HEK293 (cell line): ENCODE measurements around the gene ERCC2.

Experiments
- BCL11B ChIP-seq: fragments of 450-650 bp; formaldehyde crosslinking; IDR thresholded peaks from 2 replicates; pipeline ENCODE4 v1.5.1; 2016; ENCODE audit warnings: low read depth, missing biosample characterization, missing genetic modification characterization
- CTCF ChIP-seq: fragments of 450-650 bp; formaldehyde crosslinking; IDR thresholded peaks from 2 replicates; pipeline ENCODE4 v1.5.1; 2016; ENCODE audit warnings: missing biosample characterization, missing genetic modification characterization
- EGR2 ChIP-seq: fragments of 450-650 bp; formaldehyde crosslinking; IDR thresholded peaks from 2 replicates; pipeline ENCODE4 v1.5.1; 2016; ENCODE audit warnings: low read depth, missing biosample characterization, missing genetic modification characterization
- REPIN1 ChIP-seq: fragments of 450-650 bp; formaldehyde crosslinking; IDR thresholded peaks from 2 replicates; pipeline ENCODE4 v1.5.1; 2017; ENCODE audit warnings: missing biosample characterization, missing genetic modification characterization, low read depth
- SP3 ChIP-seq: fragments of 450-650 bp; formaldehyde crosslinking; IDR thresholded peaks from 2 replicates; pipeline ENCODE4 v1.5.1; 2016; ENCODE audit warnings: missing biosample characterization, missing genetic modification characterization
- SP7 ChIP-seq: fragments of 450-650 bp; formaldehyde crosslinking; IDR thresholded peaks from 2 replicates; pipeline ENCODE4 v1.5.1; 2016; ENCODE audit warnings: missing biosample characterization, missing genetic modification characterization
- WT1 ChIP-seq: fragments of 450-650 bp; formaldehyde crosslinking; IDR thresholded peaks from 2 replicates; pipeline ENCODE4 v1.5.1; 2016; ENCODE audit warnings: missing biosample characterization, missing genetic modification characterization
- ZIC2 ChIP-seq: fragments of 450-650 bp; formaldehyde crosslinking; IDR thresholded peaks from 2 replicates; pipeline ENCODE4 v1.5.1; 2016; ENCODE audit warnings: missing biosample characterization, missing genetic modification characterization
- ZNF2 ChIP-seq: fragments of 450-650 bp; formaldehyde crosslinking; IDR thresholded peaks from 2 replicates; pipeline ENCODE4 v1.5.1; 2016; ENCODE audit warnings: missing biosample characterization, missing genetic modification characterization
- ZNF280C ChIP-seq: fragments of 450-650 bp; formaldehyde crosslinking; IDR thresholded peaks from 2 replicates; pipeline ENCODE4 v1.5.1; 2016; ENCODE audit warnings: missing biosample characterization, missing genetic modification characterization
- ZNF335 ChIP-seq: fragments of 450-650 bp; formaldehyde crosslinking; conservative IDR thresholded peaks from 2 replicates; pipeline ENCODE4 v1.5.1; 2016; ENCODE audit warnings: missing biosample characterization, missing genetic modification characterization
- ZNF391 ChIP-seq: fragments of 450-650 bp; formaldehyde crosslinking; IDR thresholded peaks from 2 replicates; pipeline ENCODE4 v1.5.1; 2016; ENCODE audit warnings: low read depth, missing biosample characterization, missing genetic modification characterization, borderline replicate concordance
- ZNF394 ChIP-seq: fragments of 450-650 bp; formaldehyde crosslinking; IDR thresholded peaks from 2 replicates; pipeline ENCODE4 v1.5.1; 2016; ENCODE audit warnings: missing biosample characterization, missing genetic modification characterization, mild to moderate bottlenecking, moderate library complexity, borderline replicate concordance
- ZNF449 ChIP-seq: fragments of 450-650 bp; formaldehyde crosslinking; IDR thresholded peaks from 2 replicates; pipeline ENCODE4 v1.5.1; 2017; ENCODE audit warnings: missing biosample characterization, mild to moderate bottlenecking, missing genetic modification characterization, moderate library complexity
- ZNF488 ChIP-seq: fragments of 450-650 bp; formaldehyde crosslinking; IDR thresholded peaks from 2 replicates; pipeline ENCODE4 v1.5.1; 2016; ENCODE audit warnings: missing biosample characterization, missing genetic modification characterization
- ZNF561 ChIP-seq: fragments of 450-650 bp; IDR thresholded peaks from 2 replicates; pipeline ENCODE4 v1.5.1; 2018; ENCODE audit warnings: missing biosample characterization, missing genetic modification characterization, borderline replicate concordance
- ZNF580 ChIP-seq: fragments of 450-650 bp; formaldehyde crosslinking; IDR thresholded peaks from 2 replicates; pipeline ENCODE4 v1.5.1; 2016; ENCODE audit warnings: missing biosample characterization, missing genetic modification characterization
- ZNF626 ChIP-seq: fragments of 450-650 bp; sonication (Bioruptor Pico); formaldehyde crosslinking; IDR thresholded peaks from 2 replicates; pipeline ENCODE4 v1.5.1; 2018; ENCODE audit warnings: missing biosample characterization, missing genetic modification characterization, inconsistent platforms
- ZNF777 ChIP-seq: fragments of 450-650 bp; formaldehyde crosslinking; IDR thresholded peaks from 2 replicates; pipeline ENCODE4 v1.5.1; 2017; ENCODE audit warnings: missing biosample characterization, missing genetic modification characterization, borderline replicate concordance
- ZNF785 ChIP-seq: fragments of 450-650 bp; formaldehyde crosslinking; IDR thresholded peaks from 2 replicates; pipeline ENCODE4 v1.5.1; 2016; ENCODE audit warnings: missing biosample characterization, missing genetic modification characterization
- TF ChIP-seq, protein P1 (sequence below): fragments of 450-650 bp; IDR thresholded peaks from 2 replicates; pipeline ENCODE4 v1.5.1; 2018; ENCODE audit warnings: missing biosample characterization, missing genetic modification characterization
- TF ChIP-seq, protein P2 (sequence below): fragments of 450-650 bp; formaldehyde crosslinking; IDR thresholded peaks from 2 replicates; pipeline ENCODE4 v1.5.1; 2017; ENCODE audit warnings: missing biosample characterization, missing genetic modification characterization
- TF ChIP-seq, protein P3 (sequence below): fragments of 450-650 bp; formaldehyde crosslinking; IDR thresholded peaks from 2 replicates; pipeline ENCODE4 v1.5.1; 2017; ENCODE audit warnings: missing biosample characterization, missing genetic modification characterization
- TF ChIP-seq, protein P4 (sequence below): fragments of 450-650 bp; formaldehyde crosslinking; IDR thresholded peaks from 2 replicates; pipeline ENCODE4 v1.5.1; 2017; ENCODE audit warnings: missing biosample characterization, missing genetic modification characterization

Gene ERCC2

DNA sequence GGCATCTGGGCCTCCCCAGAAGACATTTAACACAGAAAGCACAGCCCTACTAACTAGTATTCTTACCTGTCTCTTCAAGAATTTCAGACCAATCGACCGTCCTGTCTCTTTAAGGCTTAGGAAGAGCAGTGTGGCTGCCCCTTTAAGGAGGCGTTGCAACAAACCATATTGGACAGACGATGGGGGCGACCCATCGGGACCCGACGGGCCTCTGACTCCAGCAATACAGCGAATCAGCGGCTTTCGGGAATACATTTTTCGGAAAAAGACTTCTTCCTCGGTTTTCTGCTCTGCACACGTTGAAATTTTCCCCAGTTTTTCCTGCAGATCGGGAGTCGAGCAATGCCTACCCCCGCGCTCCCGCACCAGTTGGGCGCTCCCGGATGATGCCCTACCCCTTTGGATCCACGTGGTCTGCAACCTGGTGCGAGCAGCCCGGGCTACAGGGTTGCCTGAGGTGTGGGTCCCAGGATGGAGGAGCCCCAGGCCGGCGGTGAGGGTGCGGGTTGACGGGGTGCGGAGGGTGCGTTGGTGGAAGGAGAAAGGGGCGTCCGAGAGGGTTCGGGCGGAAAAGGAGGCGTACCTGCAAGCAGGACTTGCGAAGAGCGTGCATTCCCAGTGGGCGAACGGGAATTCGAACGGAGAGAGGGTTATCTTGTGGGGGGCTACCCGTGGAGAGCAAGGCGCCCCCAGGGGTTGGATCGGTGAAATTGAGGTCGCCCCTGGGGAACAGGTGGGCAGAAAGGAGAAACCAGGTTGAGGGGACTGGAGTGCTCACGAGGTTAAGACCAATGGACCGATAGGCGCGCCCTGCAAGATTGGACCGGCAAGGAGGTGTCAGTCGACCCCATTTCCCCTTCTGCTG lies 36.1 kb upstream of the ERCC2 start, which contains the start of gene POLR1G (continued):
- TF ChIP-seq ZNF449 (tag by site-specific recombination) = peak; percentile 81
- no peak for TF ChIP-seq ZNF561
- TF ChIP-seq ZNF626 = no peak
- peak; percentile 46; the same call in 1 of the 2 replicates for TF ChIP-seq ZNF394 (tag by site-specific recombination)
- peak; percentile 71 for TF ChIP-seq ZIC2 (tag by site-specific recombination)
- no peak for TF ChIP-seq ZNF488 (tag by site-specific recombination)
- TF ChIP-seq, protein P1, sequence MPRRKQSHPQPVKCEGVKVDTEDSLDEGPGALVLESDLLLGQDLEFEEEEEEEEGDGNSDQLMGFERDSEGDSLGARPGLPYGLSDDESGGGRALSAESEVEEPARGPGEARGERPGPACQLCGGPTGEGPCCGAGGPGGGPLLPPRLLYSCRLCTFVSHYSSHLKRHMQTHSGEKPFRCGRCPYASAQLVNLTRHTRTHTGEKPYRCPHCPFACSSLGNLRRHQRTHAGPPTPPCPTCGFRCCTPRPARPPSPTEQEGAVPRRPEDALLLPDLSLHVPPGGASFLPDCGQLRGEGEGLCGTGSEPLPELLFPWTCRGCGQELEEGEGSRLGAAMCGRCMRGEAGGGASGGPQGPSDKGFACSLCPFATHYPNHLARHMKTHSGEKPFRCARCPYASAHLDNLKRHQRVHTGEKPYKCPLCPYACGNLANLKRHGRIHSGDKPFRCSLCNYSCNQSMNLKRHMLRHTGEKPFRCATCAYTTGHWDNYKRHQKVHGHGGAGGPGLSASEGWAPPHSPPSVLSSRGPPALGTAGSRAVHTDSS = 0 out of 2 replicates have a peak, but pooled peaks have one; percentile 21
- no peak for TF ChIP-seq ZNF280C
- TF ChIP-seq SP7 (tag by site-specific recombination) = peak; percentile 43; the same call in 1 of the 2 replicates
- TF ChIP-seq ZNF335 (tag by site-specific recombination) = peak; percentile 81
- peak; percentile 43; the same call in 1 of the 2 replicates for TF ChIP-seq WT1 (tag by site-specific recombination)
- TF ChIP-seq ZNF785 (tag by site-specific recombination) = 0 out of 2 replicates have a peak, but pooled peaks have one; percentile 35
- peak; percentile 94 for TF ChIP-seq ZNF777 (tag by site-specific recombination)
- TF ChIP-seq, protein P2, sequence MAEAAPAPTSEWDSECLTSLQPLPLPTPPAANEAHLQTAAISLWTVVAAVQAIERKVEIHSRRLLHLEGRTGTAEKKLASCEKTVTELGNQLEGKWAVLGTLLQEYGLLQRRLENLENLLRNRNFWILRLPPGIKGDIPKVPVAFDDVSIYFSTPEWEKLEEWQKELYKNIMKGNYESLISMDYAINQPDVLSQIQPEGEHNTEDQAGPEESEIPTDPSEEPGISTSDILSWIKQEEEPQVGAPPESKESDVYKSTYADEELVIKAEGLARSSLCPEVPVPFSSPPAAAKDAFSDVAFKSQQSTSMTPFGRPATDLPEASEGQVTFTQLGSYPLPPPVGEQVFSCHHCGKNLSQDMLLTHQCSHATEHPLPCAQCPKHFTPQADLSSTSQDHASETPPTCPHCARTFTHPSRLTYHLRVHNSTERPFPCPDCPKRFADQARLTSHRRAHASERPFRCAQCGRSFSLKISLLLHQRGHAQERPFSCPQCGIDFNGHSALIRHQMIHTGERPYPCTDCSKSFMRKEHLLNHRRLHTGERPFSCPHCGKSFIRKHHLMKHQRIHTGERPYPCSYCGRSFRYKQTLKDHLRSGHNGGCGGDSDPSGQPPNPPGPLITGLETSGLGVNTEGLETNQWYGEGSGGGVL (tag by site-specific recombination) = peak; percentile 34
- TF ChIP-seq ZNF391 (tag by site-specific recombination) = peak; percentile 6; the same call in 1 of the 2 replicates
- TF ChIP-seq BCL11B = no peak
- no peak for TF ChIP-seq REPIN1
- TF ChIP-seq, protein P3, sequence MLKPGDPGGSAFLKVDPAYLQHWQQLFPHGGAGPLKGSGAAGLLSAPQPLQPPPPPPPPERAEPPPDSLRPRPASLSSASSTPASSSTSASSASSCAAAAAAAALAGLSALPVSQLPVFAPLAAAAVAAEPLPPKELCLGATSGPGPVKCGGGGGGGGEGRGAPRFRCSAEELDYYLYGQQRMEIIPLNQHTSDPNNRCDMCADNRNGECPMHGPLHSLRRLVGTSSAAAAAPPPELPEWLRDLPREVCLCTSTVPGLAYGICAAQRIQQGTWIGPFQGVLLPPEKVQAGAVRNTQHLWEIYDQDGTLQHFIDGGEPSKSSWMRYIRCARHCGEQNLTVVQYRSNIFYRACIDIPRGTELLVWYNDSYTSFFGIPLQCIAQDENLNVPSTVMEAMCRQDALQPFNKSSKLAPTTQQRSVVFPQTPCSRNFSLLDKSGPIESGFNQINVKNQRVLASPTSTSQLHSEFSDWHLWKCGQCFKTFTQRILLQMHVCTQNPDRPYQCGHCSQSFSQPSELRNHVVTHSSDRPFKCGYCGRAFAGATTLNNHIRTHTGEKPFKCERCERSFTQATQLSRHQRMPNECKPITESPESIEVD (tag by site-specific recombination) = no peak
- 0 out of 2 replicates have a peak, but pooled peaks have one; percentile 53 for TF ChIP-seq EGR2
- peak; percentile 97 for TF ChIP-seq ZNF580 (tag by site-specific recombination)
- TF ChIP-seq SP3 (tag by site-specific recombination) = peak; percentile 81
- TF ChIP-seq, protein P4, sequence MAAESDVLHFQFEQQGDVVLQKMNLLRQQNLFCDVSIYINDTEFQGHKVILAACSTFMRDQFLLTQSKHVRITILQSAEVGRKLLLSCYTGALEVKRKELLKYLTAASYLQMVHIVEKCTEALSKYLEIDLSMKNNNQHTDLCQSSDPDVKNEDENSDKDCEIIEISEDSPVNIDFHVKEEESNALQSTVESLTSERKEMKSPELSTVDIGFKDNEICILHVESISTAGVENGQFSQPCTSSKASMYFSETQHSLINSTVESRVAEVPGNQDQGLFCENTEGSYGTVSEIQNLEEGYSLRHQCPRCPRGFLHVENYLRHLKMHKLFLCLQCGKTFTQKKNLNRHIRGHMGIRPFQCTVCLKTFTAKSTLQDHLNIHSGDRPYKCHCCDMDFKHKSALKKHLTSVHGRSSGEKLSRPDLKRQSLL (tag by site-specific recombination) = peak; percentile 38; the same call in 1 of the 2 replicates
- peak; percentile 55; the same call in 1 of the 2 replicates for TF ChIP-seq CTCF (tag by site-specific recombination)
- 0 out of 2 replicates have a peak, but pooled peaks have one; percentile 50 for TF ChIP-seq ZNF2 (tag by site-specific recombination)
